GM12875 (cell line): Measurements from ENCODE around the gene CDH3.
"Not testable (repeated sequence)": the region's sequence is repeated elsewhere in the genome, so short reads cannot be mapped to it uniquely, and the experiment has no call there.

ENCODE experiments used
- H3K4me3 ChIP-seq: one replicate; pipeline ENCODE4 v1.5.1; 2011; ENCODE audit warnings: low read depth, low read length, control low read depth
- CTCF ChIP-seq: IDR thresholded peaks from 2 replicates; pipeline ENCODE4 v1.5.1; 2011; ENCODE audit warnings: low read depth, mild to moderate bottlenecking, control low read depth, inconsistent platforms, low read length, moderate library complexity, borderline replicate concordance; ENCODE audit not compliant: insufficient read depth

CDH3 gene

GRCh38 chr16:68711421-68712139 is 66.5 kb downstream of the CDH3 start:
- no peak for TF ChIP-seq CTCF
- H3K4me3 ChIP-seq: no peak overlapping the region

DNA sequence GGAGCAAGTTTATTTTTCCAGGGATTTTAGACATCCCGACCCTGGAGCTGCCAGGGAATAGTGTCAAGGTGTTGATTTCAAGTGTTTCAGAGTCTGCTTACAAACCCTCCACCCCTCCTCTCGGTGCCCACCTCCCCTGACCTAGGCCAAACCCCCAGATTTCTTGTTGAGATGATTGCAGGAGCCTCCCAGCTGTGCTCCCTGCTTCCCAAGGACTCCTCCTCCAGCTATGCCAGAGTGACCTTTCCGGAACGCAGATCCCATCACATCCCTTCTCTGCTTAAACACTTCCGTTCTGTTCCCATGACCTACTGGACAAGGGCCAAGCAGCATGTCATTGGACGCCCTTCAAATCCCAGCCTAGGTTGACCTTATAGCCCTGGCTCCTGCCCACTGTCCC is 68.3 kb downstream of the CDH3 start:
- no peak overlapping the region for H3K4me3 ChIP-seq
- TF ChIP-seq CTCF: no peak

- no peak for TF ChIP-seq CTCF
- no peak overlapping the region for H3K4me3 ChIP-seq
Measured at GRCh38 chr16:68715471-68715870, 70.4 kb downstream of the CDH3 start.

GRCh38 chr16:68716516-68716915 is 71.4 kb downstream of the CDH3 start:
- not testable (repeated sequence) for H3K4me3 ChIP-seq

GRCh38 chr16:68717684-68718083 is 72.6 kb downstream of the CDH3 start:
- TF ChIP-seq CTCF: no peak
- no peak overlapping the region for H3K4me3 ChIP-seq

GRCh38 chr16:68718590-68718989 is 73.5 kb downstream of the CDH3 start:
- no peak for TF ChIP-seq CTCF

GRCh38 chr16:68719993-68720489 is 74.9 kb downstream of the CDH3 start:
- TF ChIP-seq CTCF: no peak
- H3K4me3 ChIP-seq: no peak overlapping the region

More at GRCh38 chr16:68718590-68718989, 73.5 kb downstream of the CDH3 start:
- no peak overlapping the region for H3K4me3 ChIP-seq
